Measurements from ENCODE around the gene C9orf78. TPM values are rescaled to one million over a fixed set of nuclear protein-coding genes. Genes with fewer than 3 reads are reported as not detected.

Gene C9orf78
- total RNA-seq, 1 experiment from 2014 or later: 36.4 TPM

GRCh38 chr9:129839324-129840023, 4.4 kb upstream of the C9orf78 start:
- DNase-seq (ENCODE audit: low spot score) (no peak), ATAC-seq (no peak)
- no peak overlapping the region for H3K27ac Mint-ChIP-seq
- peaks cover 62% of the 10 kb centered on the region for H3K4me1 Mint-ChIP-seq
- TF ChIP-seq RORB (CRISPR knock-in tag; IDR thresholded peaks at IDR 0.05): no peak
- TF ChIP-seq TP53 (CRISPR knock-in tag; IDR thresholded peaks at IDR 0.05): no peak
- TF ChIP-seq NR3C1 (CRISPR knock-in tag; conservative IDR thresholded peaks at IDR 0.05; ENCODE audit: low read depth): no peak
- no peak for TF ChIP-seq ZNF121 (CRISPR knock-in tag; IDR thresholded peaks at IDR 0.05)
- TF ChIP-seq NR1H2 (CRISPR knock-in tag; IDR thresholded peaks at IDR 0.05): no peak
- no peak for TF ChIP-seq KAT7 (CRISPR knock-in tag; IDR thresholded peaks at IDR 0.05; ENCODE audit: borderline replicate concordance)
- TF ChIP-seq TEAD4 (CRISPR knock-in tag; IDR thresholded peaks at IDR 0.05): no peak
- no peak for TF ChIP-seq GTF2I (CRISPR knock-in tag; conservative IDR thresholded peaks at IDR 0.05)
- TF ChIP-seq ATF6 (CRISPR knock-in tag; IDR thresholded peaks at IDR 0.05): no peak
- H3K4me3 Mint-ChIP-seq: no peak overlapping the region
- CTCF ChIA-PET: interaction anchor here (0.6 kb wide), 1 partner anchor 114 kb away, joined by 3 read pairs; no protein-coding TSS in a partner anchor
- H3K36me3 Mint-ChIP-seq: no peaks in the 10 kb centered on the region
- H3K9me3 Mint-ChIP-seq: no peaks in the 10 kb centered on the region
- POLR2A ChIA-PET: no interaction called here
- no peaks in the 10 kb centered on the region for H3K27me3 Mint-ChIP-seq (ENCODE audit: low read depth)

- H3K36me3 Mint-ChIP-seq: no peaks in the 10 kb centered on the region
- H3K9me3 Mint-ChIP-seq: no peaks in the 10 kb centered on the region
- no peak for ATAC-seq
- ChIA-PET POLR2A (no interaction called here), CTCF (interaction anchor here (0.6 kb wide), 1 partner anchor 113 kb away, joined by 3 read pairs; no protein-coding TSS in a partner anchor)
- H3K27me3 Mint-ChIP-seq (ENCODE audit: low read depth): no peaks in the 10 kb centered on the region
- H3K4me3 Mint-ChIP-seq: no peak overlapping the region
- DNase-seq (ENCODE audit: low spot score): no peak
- H3K4me1 Mint-ChIP-seq: peaks cover 69% of the 10 kb centered on the region
- peak overlapping the region; percentile 62 for H3K27ac Mint-ChIP-seq
- TF ChIP-seq CBFB (CRISPR knock-in tag; IDR thresholded peaks at IDR 0.05; ENCODE audit: low read depth): no peak
- TF ChIP-seq RORB (CRISPR knock-in tag; IDR thresholded peaks at IDR 0.05): no peak
- no peak for TF ChIP-seq ZNF263 (CRISPR knock-in tag; IDR thresholded peaks at IDR 0.05; ENCODE audit: low read depth)
- no peak for TF ChIP-seq ZNF416 (CRISPR knock-in tag; IDR thresholded peaks at IDR 0.05)
- TF ChIP-seq USF2 (CRISPR knock-in tag; IDR thresholded peaks at IDR 0.05): no peak
- TF ChIP-seq ZMAT4 (CRISPR knock-in tag; IDR thresholded peaks at IDR 0.05): no peak
- no peak for TF ChIP-seq TEAD1 (CRISPR knock-in tag; IDR thresholded peaks at IDR 0.05)
- TF ChIP-seq ZNF532 (CRISPR knock-in tag; IDR thresholded peaks at IDR 0.05; ENCODE audit: borderline replicate concordance): no peak
- TF ChIP-seq FOXP1 (CRISPR knock-in tag; IDR thresholded peaks at IDR 0.05; ENCODE audit: borderline replicate concordance): no peak
- TF ChIP-seq GRHL2 (CRISPR knock-in tag; IDR thresholded peaks at IDR 0.05; ENCODE audit: insufficient replicate concordance, severe bottlenecking): no peak
- TF ChIP-seq ETV6 (CRISPR knock-in tag; IDR thresholded peaks at IDR 0.05): no peak
- no peak for TF ChIP-seq ERG (CRISPR knock-in tag; IDR thresholded peaks at IDR 0.05)
- TF ChIP-seq NFE2L1 (CRISPR knock-in tag; IDR thresholded peaks at IDR 0.05): no peak
- TF ChIP-seq FOXP4 (CRISPR knock-in tag; IDR thresholded peaks at IDR 0.05): no peak
- no peak for TF ChIP-seq SMAD4 (CRISPR knock-in tag; IDR thresholded peaks at IDR 0.05)
- TF ChIP-seq ZNF423 (CRISPR knock-in tag; IDR thresholded peaks at IDR 0.05): no peak
Observed at GRCh38 chr9:129838707-129839259, 3.7 kb upstream of the C9orf78 start.
